GM23248 (cell line): ENCODE data around the gene SLC25A34.

Experiments
- EZH2 ChIP-seq: fragments of 200-600 bp; sonication (generic); IDR thresholded peaks from 2 replicates; pipeline ENCODE4 v1.6.1; 2018; ENCODE audit warnings: antibody characterized with exemption, mild to moderate bottlenecking; ENCODE audit not compliant: insufficient read depth, poor library complexity, severe bottlenecking
- EZH2phosphoT487 ChIP-seq: fragments of 200-600 bp; sonication (generic); IDR thresholded peaks from 2 replicates; pipeline ENCODE4 v1.6.1; 2018; ENCODE audit warnings: antibody characterized with exemption, moderate library complexity, mild to moderate bottlenecking, low read depth; ENCODE audit not compliant: insufficient read depth

DNA sequence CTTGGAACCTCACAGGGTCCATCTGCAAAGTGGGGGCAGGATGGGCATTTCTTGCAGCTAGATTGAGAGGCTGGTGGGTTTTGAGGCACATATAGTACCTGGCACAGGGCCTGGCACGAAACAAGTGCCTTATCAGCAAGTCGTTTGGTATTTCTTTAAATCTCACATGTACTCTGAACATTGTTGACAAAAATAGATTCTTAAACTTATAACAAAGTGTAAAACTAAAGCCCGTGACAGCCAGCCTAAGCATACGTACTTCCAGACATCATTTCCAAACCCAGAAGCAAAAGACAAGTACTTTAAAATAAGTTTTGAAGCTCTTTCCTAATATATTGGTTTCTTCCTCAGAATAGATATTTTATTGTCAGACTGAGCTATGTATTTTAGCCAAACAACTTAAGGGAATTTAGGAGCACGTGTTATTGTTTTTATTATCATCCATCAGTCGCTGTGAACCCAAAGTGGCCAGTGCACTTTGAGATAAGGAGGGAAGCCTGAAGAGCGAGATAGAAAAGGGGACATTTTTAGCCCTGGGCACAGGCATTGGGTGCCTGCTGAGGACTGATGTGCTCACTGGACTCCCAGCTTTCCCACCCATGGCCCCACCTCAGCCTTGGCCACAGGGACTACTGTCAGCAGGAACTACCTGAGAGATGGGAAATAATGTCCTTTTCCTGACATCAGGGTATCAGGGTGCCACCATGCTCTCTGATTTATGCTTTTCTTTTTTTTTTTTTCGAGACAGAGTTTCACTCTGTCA is 25.5 kb downstream of the SLC25A34 start:
- TF ChIP-seq EZH2 (no peak), EZH2phosphoT487 (no peak)
